Measurements from ENCODE around the gene CAPN14. TPM values are rescaled to one million over a fixed set of nuclear protein-coding genes. Genes with fewer than 3 reads are reported as not detected.

Gene CAPN14
- total RNA-seq, 1 donor from 2014 or later, result not detected

DNA sequence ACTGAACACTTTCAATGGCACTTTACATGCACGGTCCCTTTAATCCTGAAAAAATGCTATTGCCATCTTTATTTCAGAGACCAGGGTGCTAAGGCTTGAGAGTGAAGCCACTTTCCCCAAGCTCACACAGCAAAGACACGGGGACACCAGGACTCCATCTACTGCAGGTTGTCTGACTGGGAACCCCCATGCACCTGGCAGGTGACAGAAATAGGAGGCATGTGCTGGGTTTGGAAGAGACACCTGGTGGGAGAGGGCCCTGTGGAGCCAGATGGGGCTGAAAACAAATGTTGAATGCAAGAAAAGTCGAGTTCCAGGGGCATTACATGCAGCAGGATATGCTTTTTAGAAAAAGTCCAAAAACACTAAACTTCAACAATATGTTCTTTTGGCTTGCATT is 11.4 kb upstream of the CAPN14 start:
- DNase-seq (ENCODE audit: low spot score) (peak; percentile 15), ATAC-seq (no peak)

DNA sequence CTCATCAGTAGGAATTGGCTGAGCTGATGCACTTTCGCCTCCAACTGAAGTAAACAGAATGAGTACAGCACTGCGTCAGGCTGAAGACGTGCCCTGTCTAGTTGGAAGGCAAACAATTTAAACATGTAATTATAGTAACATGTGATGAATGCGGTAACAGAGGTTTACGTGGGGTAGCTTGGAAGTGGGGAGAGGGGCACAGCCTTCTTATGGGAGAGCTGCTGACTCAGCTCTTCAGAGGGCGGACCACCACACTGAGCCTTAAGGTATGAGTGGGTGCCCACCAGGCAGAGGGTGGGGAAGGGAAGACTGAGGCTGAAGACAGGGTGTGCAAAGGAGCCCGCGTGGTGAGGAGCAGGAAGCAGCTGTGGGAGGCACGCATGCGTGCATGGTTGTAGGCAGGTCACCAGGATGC is 10.4 kb upstream of the CAPN14 start:
- ATAC-seq (no peak), DNase-seq (ENCODE audit: low spot score) (peak; percentile 32)

DNA sequence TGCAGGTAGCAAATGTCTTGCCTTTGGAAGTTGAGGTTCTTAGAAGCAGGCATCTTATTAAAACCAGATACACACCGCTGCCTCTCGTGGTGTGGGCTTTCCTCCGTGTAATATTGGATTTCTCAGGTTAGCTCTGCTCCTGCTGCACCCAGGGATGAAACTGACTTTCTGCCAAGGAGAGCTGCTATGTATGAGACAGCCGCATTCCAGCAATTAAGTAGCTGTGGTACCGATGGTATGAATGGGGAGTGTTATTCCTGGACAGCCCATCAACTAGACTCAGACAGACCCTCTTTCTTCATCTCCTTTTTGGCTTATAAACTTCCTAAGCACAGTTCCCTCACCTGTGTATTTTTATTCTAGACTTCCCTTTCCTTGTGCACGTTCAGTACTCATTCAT is 9.8 kb upstream of the CAPN14 start:
- DNase-seq (ENCODE audit: low spot score), result peak; percentile 5
- no peak for ATAC-seq

DNA sequence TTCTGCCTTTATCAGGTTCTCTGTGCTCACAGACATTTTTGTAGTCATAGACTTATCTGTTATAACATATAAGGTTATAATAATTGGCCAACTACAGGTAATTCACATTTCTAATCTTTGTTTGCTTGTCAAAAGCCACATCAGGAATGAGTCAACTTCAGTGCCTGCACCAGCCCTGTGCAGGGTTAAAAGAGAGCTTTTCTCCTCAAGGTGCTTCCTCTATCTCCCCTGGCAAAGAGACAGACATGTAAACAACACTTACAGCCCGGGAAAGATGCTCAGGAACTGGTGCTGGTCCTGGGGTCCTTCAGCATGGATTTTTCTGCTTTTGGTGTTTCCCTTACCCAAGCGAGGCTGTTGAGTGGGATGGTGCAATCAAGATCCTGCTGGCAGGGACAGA is 9.0 kb upstream of the CAPN14 start:
- DNase-seq (ENCODE audit: low spot score), result no peak
- no peak for ATAC-seq

DNA sequence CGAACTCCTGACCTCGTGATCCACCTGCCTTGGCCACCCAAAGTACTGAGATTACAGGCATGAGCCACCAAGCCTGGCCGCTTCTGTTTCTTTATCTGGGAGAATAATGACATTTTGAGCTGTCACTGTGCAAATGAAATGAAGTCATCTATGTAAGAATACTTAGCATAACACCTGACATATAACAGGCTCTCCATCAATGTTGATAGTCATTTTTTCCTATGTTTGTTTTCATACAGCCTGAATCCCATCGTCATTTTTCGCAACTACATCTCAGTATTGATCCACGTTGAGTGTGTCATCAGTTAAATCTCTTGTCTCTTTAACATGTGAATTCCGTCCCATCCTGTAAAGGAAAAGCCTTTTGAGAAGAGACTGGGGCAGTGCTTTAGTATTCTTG is 6.4 kb upstream of the CAPN14 start:
- DNase-seq (ENCODE audit: low spot score), result peak; percentile 6
- no peak for ATAC-seq

DNA sequence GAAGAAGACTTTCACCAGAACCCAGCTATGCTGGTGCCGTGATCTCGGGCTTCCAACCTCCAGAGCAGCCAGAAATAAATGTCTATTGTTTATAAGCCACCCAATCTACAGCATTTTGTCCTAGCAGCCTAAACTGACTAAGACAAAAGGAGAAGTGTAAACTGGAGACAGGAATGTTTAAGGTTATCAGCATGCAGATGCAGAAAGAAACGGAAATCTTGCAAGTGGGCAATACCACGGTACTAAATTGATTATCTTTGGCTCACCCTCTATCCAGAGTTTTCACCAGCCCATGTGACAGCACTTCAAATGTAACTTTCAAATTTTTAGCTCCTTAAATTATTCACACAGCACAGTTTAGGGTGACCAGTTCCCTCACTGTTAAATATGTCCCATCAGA is 5.7 kb upstream of the CAPN14 start:
- DNase-seq (ENCODE audit: low spot score) (peak; percentile 6), ATAC-seq (no peak)

DNA sequence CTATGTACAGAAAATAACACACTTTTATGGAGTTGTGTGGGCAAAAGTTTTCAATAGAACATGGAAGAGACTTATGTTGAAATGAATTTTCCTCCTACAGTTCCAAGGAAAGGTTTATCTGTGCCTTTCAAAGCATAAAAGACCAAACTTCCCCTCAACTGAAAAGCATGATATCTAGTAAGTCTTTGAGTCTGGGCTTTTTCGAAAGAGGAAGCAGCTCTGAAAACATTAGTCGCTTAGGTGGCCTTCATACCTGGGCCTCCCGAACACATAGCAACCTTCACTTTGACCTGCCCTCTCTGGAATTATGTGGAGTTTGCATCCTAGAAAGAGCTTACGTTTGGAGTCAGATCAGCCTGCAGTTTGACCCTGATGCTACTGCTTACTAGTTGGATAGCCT is 4.8 kb upstream of the CAPN14 start:
- ATAC-seq, result no peak
- no peak for DNase-seq (ENCODE audit: low spot score)

DNA sequence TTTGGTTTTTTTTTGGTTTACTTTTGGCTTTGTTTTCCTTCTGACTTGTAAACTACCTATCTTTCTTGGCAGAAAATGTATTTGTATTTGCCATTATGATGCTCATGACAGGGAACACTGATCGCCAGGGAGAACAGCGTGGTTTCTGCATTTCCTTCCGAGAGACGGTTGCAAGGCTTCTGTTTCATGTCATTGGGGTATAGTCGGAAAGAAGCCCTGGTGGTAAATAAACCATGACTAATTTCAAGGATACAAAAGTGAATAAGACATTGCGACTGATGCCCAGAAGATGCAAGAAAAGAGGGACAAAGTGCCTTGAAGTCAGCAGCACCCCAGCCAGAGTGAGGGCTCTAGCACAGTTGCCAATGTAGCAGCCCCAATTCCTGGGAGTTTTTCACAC is 4.2 kb upstream of the CAPN14 start:
- DNase-seq (ENCODE audit: low spot score), result peak; percentile 0
- ATAC-seq, result no peak

DNA sequence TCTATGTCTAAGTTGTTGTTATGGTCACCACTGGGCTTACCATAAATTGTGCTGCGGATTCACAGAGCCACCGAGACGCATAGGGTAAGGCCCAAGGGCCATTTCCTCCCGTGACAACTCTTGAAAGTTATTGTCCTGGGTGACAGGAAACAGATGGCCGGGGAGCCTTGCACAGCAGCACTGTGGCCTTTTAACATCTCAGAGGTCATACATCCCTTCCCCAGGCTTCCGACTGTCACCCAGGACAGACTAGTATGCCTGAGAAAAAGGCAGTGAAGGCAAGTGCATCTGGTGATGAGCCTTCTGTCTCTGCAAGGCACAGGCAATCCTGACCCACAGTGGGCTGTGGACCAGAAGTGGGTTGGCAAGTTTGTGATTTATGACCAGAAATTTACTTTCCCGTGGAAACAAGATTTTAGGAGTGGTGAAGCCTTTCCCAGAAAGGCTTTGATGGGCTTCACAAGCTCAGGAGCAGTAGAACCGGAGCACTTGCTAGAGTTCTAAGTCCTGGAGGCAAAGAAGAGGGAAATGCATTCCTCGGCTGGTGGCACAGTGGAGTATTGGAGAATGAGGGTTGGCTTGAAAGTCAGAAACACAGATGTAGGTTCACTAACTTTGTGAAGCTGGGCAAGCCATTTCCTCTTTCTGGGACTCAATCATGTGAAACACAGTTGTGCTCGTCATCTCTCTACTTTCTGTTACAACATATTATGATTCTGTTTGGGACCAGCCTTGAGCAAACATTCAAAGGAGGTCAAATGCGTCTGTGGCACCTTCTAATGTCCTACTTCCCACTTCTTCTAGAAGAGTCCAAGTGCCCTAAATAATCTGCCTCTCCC is 2.0 kb upstream of the CAPN14 start:
- DNase-seq (ENCODE audit: low spot score), result peak; percentile 5
- peak; percentile 33 for ATAC-seq

DNA sequence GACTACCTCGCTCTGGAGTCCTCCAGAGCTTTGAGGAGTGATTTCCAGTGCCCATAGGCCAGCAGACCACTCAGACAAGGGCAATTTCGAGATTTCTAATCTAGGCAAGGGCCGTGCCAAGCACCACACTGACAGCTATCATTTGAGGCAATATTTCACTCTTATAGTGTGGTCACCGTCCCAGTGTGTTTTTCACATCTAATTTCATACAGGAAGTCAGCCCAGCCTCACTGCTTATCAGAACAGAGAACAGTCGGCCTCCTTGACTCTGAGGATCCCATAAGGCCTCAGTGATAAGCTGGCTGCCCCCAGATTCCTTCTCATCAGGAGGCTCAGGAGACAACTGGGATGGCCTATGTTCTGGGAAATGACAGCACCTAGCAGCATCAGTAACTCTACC is 581 bp downstream of the CAPN14 start:
- DNase-seq (ENCODE audit: low spot score), result no peak
- no peak for ATAC-seq

DNA sequence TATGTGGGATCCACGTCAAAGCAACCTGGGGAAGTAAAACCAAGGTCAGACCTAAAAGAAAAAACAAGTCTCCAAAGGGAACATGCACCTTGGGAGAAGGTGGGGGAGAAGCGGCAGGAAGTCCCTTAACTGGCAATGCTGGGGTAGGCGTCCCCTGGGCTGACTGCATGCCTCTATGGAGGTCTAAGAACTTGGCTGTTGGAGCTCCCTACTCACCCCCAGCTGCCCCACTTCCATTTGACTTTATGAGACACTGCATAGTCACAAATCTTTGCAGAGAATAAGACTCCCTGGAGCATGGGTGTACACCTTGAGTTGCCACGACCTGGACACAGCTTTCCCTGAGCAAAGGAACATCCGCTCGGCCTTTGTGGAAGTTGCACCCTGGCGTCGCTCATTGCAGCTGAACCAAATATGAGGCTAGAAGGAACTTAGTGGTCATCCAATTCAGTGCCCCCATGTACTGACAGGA is 2.8 kb downstream of the CAPN14 start:
- ATAC-seq (no peak), DNase-seq (ENCODE audit: low spot score) (no peak)

DNA sequence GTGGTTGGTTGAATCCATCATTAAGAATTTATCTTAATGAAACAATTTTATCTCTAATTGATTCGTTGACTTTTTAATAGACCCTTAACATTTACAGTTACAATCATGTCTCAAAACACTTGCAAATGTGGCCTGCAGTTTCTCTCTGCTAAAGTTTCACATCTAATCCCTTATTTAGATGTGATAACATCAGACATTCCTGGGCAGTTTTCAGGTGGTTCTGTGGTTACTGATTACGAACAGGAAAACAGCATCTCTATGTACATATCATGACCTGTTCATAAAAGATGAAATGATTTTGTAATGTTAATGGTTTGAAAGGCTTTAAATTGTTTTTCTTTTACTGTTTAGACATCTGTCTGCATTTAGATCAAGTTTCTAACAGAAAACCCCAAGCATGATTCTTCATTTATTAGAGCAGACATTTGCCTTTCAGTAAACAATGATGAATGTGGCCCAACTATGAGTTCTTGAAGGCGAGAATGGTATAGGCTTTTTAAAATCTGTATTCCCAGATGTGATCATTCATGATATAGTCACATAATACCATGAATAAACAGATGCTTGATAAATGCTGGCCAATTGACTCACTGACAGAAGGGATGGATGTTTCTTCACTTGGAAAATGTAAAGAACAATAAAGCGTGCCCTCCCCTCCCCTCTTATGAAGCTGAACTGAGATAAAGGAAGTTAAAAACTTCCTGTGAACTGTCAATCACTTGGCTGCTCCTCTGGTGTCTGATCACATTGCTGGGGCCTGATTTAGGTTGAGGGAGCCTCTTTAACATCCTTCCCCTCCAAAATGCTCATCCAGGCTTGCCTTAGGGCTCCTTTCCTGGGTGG is 3.5 kb downstream of the CAPN14 start:
- no peak for ATAC-seq
- no peak for DNase-seq (ENCODE audit: low spot score)

DNA sequence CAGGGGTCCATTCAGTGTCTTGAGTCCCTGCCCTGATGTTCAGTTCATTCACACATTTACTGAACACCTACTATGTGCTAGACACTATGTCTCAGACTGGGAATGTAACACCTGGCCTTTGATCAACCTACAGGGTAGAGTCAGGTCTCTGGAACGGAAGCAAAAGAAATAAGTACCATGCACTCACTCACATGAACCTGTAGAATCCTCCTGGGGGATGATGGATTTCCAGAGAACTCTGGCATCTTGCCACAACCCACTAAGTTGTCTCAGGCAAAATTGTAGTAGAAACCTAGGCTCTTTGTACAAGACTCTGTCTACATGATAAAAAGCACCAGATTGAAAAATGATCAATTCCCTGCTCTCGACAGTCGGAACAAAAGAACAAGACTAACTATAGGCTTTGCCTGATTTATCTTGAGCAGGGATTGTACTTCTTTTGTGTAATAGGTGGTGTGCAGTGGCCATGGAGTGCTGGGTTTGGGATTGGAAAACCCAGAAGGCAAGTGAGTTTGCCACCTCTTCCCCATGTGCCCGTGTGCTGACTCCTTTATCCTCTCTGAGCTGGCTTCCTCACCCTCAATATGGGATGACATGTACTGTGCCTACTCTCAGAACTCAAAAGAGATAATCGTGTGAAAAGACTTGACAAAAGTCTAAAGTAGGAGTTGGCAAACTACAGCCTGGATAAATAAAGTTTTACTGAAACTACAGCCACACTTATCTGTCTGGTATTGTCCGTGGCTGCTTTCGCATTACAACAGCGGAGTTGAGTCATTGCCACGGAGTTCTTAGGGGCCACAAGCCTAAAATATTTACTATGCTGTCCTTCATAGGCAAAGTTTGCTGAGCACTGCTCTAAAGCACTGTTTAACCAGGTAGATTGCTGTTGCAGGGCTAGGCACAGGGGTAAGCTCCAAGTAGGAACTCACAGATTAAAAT is 4.4 kb downstream of the CAPN14 start:
- ATAC-seq, result no peak
- no peak for DNase-seq (ENCODE audit: low spot score)

DNA sequence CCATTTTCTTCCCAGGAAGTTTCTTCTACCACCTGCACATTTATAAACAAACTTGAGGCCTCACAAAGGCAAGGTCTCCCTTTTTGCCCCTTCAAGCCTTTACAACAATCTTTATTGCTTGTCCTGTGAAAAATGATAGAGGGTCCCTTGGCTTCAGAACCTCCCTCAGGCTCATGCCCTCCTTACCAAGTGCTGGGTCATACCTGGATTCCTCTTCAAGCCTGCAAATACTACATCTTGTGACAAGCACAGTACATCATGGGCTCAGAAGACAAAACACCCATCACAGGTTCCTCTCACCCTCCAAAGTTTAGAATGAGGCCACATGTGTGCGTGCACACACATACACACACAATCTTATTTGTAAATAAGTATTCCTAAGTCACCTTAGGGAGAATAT is 9.1 kb downstream of the CAPN14 start:
- DNase-seq (ENCODE audit: low spot score), result no peak
- no peak for ATAC-seq

DNA sequence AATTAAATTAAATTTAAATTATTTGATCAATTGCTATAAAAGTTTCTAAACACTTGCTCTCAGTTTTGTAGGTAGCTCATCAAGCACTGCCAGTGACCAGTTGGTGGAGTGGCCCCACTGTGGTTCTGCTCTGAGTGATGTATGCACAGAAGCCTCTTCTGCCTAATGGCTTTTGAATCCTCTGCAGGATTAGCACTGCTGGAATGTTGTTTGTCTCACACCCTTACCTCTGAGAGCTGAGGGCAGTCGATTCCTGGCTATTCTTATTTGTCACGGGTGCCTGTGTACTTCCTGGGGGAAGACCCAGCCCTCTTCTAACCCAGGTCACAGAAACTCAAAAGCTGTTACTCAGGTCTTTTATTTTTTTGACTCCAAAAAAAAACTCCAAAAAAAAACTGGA is 9.5 kb downstream of the CAPN14 start:
- no peak for DNase-seq (ENCODE audit: low spot score)
- no peak for ATAC-seq

DNA sequence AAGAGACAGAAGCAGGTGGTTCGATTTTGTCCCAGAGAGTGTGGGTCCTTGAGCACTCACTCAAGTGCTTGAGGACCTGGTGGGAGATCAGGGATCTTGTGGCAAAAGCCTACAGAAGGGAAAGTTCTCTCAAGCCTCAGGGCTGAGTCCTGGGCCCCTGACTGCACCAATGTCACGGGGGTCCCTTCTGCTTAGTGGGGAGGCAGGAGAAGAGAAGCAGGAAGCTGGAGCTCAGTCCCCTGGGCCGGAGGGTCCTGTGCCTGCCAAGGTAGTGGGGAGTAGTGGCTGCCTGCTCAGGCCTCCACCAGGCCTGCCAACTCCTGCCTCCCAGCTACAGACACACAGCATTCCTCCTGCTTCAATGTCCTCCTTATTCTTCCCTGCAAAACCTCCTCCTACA is 11.7 kb downstream of the CAPN14 start:
- ATAC-seq (no peak), DNase-seq (ENCODE audit: low spot score) (no peak)

DNA sequence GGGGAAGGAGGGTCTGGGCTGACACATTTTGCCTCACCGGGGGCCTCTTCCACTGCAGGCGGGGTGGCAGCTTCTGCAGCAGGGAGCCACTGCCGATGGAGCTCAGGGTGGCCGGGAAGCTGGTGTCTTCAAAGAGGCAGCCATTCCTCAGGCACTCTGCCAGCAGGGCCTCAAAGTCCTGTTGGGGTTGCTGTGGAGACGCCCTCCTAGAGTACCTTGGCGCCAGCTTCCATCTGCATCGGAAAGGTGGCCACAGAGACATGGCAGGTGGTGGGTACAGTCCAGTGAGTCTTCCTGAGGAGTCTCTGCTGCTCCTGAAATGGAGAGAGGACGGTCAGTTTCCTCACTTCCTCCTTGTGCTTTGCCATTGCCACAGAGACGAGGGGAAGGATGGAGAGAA is 12.1 kb downstream of the CAPN14 start:
- ATAC-seq, result no peak
- no peak for DNase-seq (ENCODE audit: low spot score)

DNA sequence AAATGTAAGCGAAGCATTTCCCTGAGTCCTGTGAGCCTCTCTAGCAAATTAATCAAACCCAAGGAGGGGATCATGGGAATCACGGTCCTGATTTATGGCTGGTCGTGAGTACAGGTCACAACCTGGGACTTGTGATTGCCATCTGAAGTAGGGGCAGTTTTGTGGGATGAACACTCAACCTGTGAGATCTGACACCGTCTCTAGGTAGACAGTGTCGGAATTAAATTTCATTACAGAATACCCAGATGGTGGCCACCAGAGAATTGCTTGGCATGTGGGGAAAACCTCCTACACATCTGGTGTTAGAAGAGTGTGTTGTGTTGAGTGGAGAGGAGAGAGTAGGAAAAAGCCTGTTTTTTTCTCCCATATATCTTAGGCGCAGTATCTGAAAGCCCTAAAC is 12.5 kb downstream of the CAPN14 start:
- DNase-seq (ENCODE audit: low spot score) (no peak), ATAC-seq (no peak)

DNA sequence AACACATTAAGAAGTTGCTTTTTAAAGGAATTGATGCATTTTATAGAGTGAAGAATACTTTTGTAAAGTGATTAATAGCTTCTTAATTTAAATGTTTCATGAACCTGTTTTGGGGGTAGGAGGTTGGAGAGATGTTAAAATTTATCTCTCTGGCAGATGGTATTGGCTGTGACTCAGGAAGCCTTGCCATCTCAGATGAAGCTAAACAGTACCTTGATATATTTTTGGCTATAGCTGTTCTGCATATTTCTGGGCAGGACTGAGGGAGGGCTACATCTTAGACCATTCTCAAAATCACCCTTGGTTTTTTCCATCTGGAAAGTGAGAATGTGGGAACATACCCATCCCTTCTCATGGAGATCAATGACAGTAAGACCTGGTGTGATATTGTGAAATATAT is 13.4 kb downstream of the CAPN14 start:
- DNase-seq (ENCODE audit: low spot score) (no peak), ATAC-seq (no peak)

DNA sequence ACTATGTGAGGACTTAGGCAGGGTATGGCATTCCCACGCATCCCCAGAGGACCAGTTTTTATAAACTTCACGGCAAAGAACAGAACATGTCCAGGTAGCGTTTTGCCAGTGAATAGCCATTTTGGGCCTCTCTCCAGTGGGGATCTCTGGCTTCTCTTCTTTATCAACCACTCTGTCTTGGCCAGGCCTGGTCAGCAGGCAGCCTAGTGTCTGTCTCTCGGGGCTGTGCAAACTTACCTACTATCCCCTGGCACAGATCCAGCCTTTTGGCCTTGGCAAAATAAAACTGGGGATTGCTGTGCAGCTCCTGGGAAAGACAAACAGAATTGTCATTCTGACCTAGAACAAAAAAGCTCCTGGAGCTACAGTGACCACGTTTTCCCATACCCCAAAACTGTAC is 14.5 kb downstream of the CAPN14 start:
- ATAC-seq (no peak), DNase-seq (ENCODE audit: low spot score) (no peak)

DNA sequence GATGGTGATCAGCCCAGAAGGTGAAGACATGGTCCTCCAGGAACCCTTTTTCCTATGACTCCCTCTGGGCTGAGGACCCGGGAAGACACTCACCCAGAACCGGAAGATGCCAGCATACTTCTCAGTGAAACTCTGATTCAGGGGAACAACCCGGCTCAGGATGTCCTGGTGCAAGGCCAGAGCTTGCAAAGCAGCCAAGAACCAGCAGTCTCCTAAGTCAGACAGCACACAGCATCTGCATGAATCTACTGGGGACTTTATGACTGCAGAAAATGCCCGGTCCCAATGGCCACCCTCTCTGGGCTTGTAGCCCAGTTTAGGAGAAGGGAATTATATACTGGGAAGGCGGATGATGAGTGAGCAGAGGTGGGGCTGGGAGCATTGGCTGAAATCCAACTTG is 15.3 kb downstream of the CAPN14 start:
- DNase-seq (ENCODE audit: low spot score) (no peak), ATAC-seq (no peak)

Measured in left lobe of liver (tissue), 2 donors.